GM18868 (cell line): Measurements from ENCODE around the gene OR10A4.
"Not testable (repeated sequence)": the region's sequence is repeated elsewhere in the genome, so short reads cannot be mapped to it uniquely, and the experiment has no call there.

ENCODE experiments used
- ATAC-seq: cut with Tn5 transposase; IDR thresholded peaks from one replicate; pipeline ENCODE4 v1.9.1; 2021; ENCODE audit warnings: mild to moderate bottlenecking, moderate library complexity; ENCODE audit not compliant: unreplicated experiment

Gene OR10A4

DNA sequence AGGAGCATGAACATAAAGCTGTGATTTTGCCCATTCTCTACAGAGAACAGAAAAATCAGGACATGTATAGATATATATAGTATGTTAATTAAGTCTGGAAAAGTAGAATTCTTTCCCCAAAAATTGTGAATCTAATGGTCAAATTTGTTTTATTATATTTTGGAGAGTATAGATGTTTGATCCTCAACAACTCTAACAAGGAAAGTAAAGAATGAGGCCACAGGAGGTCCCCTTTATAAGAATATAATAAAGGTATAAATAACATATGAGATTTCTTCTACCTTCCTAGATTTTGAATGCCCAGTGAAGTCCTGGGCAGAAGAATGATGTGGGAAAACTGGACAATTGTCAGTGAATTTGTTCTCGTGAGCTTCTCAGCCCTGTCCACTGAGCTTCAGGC lies at the start of gene OR10A4:
Gene OR10A4, plus strand, starts transcription at position 301 of the 400 bp plus-strand sequence. Its CDS starts 23 bp downstream, at position 324.
- no peak for ATAC-seq

DNA sequence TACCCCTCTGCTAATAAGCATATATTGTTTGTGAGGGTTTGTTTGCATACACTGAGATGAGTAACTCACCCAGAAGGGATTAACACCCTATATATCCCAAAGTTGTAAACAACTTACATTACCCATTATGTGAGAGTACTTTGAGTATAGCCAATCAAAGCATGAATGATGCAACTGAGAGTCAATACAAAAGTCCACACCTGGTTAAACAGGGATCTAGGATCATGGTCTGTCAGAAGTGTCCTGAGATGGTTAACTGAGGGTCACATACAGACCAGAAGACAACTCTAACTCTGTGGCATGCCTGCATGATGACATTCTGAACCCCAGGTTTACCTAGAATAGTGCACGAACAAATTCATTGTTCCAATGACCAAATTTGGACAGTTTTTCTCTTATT lies 48.3 kb upstream of the OR10A4 start:
- no peak for ATAC-seq

DNA sequence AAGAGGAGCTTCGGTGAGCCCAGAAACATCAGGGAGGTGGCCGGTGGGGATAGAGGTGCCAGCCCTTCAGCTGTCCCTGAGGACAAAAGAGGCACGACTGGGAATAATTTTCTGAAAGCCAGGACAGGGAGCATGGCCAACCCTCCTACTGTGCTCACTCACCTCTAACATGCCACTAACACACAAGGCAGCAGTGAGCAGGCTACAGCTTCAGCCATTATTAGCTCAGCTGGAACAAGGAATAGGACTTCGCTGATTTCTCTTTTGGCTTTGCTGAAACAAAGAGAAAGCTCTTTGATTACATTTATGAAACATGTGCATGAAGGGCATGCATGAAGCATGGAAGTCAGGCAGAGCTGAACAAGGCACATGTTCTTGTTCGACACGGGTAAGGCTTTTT lies 43.1 kb upstream of the OR10A4 start:
- no peak for ATAC-seq

DNA sequence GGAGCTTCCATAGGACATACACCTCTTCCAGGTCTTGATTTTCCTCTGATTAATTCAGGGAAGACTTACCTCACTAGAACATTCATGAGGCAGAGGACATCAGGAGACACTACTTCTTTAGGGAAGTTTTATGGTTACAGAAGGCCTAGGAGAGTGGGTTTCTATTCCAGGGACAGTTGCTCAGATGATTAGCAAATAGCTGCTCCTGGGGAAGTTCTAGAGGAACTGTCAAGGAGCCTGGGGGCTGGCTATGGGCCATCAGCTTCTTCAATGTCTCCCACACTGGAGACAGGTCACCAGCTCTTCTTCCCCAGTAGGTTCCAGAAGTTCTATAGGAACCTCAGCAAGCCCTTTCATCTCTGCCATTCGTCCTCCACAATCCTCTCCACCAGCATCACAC lies 42.4 kb upstream of the OR10A4 start:
- no peak for ATAC-seq

- peak; percentile 61 for ATAC-seq
Measured at GRCh38 chr11:6841694-6842093, 34.7 kb upstream of the OR10A4 start.

- no peak for ATAC-seq
Measured at GRCh38 chr11:6843670-6844069, 32.8 kb upstream of the OR10A4 start.

GRCh38 chr11:6844356-6844755 lies 32.1 kb upstream of the OR10A4 start:
- ATAC-seq = no peak

DNA sequence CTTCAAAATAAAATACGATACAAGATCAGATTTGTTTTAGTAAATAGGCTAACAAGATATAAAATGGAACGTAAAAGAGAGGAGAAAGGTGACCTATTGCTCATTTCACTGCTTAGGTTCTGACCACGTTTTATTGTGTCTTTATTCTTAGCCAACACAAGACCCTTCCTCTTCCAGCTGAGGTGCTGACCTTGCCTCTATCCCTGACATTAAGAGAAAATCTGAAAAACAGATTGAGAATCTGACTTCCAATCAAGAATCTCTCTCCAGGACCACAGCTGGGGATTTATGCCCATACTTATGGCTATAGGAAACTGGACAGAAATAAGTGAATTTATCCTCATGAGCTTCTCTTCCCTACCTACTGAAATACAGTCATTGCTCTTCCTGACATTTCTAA lies 31.0 kb upstream of the OR10A4 start, which contains the start of gene OR10A5:
Gene OR10A5, plus strand, starts transcription at position 301 of the 400 bp plus-strand sequence. Its CDS starts 0 bp downstream, at position 301.
- no peak for ATAC-seq

- no peak for ATAC-seq
Measured at GRCh38 chr11:6850526-6850925, 25.9 kb upstream of the OR10A4 start.

DNA sequence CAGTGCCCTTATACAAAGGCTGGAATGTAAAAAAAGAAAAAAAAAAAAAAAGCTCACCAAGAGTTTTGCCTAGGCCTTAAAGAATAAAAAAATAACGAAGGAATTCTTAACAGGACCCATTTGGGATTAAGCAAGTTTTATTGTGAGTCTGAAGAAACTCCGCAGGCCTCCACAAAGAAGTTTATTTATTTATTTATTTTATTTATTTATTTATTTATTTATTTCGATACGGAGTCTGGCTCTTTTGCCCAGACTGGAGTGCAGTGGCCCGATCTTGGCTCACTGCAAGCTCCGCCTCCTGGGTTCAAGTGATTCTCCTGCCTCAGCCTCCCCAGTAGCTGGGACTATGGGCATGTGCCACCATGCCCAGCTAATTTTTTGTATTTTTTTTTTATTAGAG lies 21.6 kb upstream of the OR10A4 start:
- ATAC-seq = not testable (repeated sequence)

DNA sequence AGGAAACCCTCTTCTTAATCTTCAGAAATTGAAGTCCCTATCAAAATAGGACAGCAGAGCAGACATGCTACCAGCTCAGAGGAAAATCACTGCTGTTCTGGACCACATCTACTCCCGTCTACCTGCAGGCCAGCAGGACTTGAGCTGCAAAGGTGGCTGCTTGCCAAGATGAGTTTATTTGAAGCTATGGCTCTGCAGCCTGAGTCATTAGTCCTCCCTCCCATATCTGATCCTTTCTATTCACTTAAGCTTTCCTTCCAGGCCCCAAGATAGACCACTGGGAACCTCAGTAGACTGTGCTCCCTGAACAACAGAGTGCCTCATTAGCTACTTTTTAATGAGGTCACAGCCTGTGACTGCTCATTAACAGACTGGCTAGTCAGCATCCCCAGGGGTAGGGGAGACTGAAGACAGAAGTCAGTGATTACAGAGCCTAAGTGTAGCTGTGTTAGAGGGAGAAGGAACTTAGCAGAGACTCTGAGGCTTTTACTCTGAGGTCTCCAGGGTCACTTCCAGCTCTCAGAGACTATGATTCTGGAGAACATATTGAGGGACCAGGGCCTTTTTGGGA lies 20.4 kb upstream of the OR10A4 start:
- no peak for ATAC-seq

GRCh38 chr11:6856871-6857270 lies 19.6 kb upstream of the OR10A4 start:
- ATAC-seq = peak; percentile 96

- no peak for ATAC-seq
Measured at GRCh38 chr11:6862961-6863360, 13.5 kb upstream of the OR10A4 start, which contains the start of gene OR10A2. OR10A2 (plus strand) TSS chr11:6863057; CDS start chr11:6869755, 6,698 bp downstream.

GRCh38 chr11:6864438-6864837 lies 12.0 kb upstream of the OR10A4 start:
- no peak for ATAC-seq

- ATAC-seq = no peak
Measured at GRCh38 chr11:6871278-6871677, 5.1 kb upstream of the OR10A4 start.

DNA sequence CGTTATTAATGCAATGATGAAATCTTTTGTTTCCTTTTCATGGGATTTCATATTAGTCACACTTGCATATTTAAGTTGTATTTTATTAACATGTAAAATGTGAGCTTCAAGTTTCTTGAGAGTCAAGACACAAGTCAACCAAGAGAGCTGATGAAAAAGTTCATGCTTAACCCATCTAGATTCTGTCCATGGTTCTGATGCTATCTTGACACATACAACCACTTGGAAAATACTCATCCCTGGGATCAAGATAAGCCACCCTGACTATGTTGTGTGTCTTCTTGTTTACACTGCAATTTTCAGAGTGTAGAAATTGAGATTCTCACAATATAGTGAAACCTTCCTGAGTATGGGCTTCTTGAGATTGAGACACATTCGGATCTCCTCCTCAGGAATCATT lies 664 bp upstream of the OR10A4 start:
- ATAC-seq = no peak

GRCh38 chr11:6876914-6877313 lies 489 bp downstream of the OR10A4 start:
- no peak for ATAC-seq

- ATAC-seq = no peak
Measured at GRCh38 chr11:6882751-6883150, 6.3 kb downstream of the OR10A4 start.

GRCh38 chr11:6887711-6888110 lies 11.3 kb downstream of the OR10A4 start:
- ATAC-seq = not testable (repeated sequence)

- ATAC-seq = no peak
Measured at GRCh38 chr11:6888830-6889229, 12.4 kb downstream of the OR10A4 start.

DNA sequence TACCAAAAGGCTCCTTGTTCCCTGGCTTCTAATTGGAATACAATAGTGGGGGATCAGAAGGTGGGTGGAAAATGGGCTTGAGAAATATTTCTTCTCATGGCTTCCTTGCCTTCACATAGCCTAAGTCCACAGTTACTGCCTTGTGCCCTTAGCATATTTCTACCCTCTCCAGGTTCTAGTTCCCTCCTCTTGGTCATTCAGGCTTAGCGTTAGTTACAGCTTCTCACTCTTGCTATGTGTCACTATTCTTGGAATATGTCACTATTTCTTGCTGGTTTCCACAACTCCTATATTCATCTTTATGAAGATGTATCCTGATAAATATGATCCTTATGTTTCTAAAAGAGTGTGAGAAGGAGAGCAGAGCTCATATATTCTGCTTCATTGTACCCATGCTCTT lies 13.4 kb downstream of the OR10A4 start:
- ATAC-seq = peak; percentile 73

DNA sequence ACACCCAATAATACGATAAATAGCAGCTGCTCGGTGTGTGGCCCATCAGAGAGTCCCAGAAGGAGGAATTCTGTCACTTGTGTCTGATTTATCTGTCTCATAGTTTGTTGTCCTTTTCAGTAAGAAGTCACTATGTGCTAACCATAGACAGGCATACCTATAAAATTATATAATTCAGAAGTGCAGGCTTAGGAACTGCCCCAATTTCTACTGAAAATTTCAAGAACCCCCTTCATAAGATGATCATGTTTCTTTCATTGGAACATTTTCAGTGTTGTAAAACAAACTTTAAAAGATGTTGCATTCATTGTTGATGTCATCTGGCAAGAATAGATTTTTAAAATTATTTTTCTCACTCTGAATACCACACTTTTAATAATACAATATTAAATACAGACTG lies 16.0 kb downstream of the OR10A4 start, which contains the start of gene OR2D2:
Gene OR2D2, minus strand, starts transcription at position 101 of the 400 bp plus-strand sequence. Its CDS starts 0 bp downstream, at position 101.
- ATAC-seq = no peak

DNA sequence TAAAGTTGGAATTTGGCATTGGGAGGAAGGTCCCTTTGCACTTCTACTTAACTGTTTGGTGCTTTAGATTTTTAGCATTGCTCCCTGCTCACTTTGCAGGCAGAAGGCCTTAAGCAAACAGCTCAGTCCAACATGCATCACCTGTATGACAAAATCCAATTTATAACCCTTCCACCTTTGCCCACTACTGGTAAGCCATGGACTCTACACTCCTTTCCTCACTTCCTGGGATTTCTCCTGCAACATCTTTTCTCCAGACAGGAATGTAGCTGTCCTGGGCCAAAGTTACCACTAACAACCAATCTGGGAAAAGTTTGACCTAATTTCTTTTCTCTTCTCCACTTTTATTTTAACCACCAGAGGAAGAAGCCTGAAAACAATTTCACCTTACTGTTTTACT lies 17.7 kb downstream of the OR10A4 start:
- ATAC-seq = no peak
